Thyroid gland (tissue), 4 donors: ENCODE results near the gene ITGA11. TPM values are rescaled to one million over a fixed set of nuclear protein-coding genes. Genes with fewer than 3 reads are reported as not detected.

ENCODE experiments used
- DNase-seq, 2 donors: peaks; one replicate each; pipeline ENCODE4 v3.0.0-alpha.2; 2019
- H3K27ac ChIP-seq, 3 donors: fragments of 200-600 bp; sonication (generic); 1 replicate in 2 of 3; 2 replicates in 1 of 3; pipeline ENCODE4 v1.5.1; 2016 to 2019; ENCODE audit warnings: mild to moderate bottlenecking in 1 of 3, moderate library complexity in 1 of 3
- H3K27me3 ChIP-seq: fragments of 200-600 bp; sonication (generic); one replicate; pipeline ENCODE4 v1.5.1; 2019
- H3K36me3 ChIP-seq, 2 donors: fragments of 200-600 bp; sonication (generic); one replicate each; pipeline ENCODE4 v1.5.1; 2016 to 2019
- H3K4me1 ChIP-seq, 2 donors: fragments of 200-600 bp; sonication (generic); one replicate each; pipeline ENCODE4 v1.5.1; 2017 to 2019
- H3K4me3 ChIP-seq, 3 donors: fragments of 200-600 bp; sonication (generic); replicated peaks in 1 of 3; 1 replicate in 2 of 3; 2 replicates in 1 of 3; pipeline ENCODE4 v1.5.1; 2016; ENCODE audit warnings: mild to moderate bottlenecking in 1 of 3
- H3K9me3 ChIP-seq: fragments of 200-600 bp; sonication (generic); one replicate; pipeline ENCODE4 v1.5.1; 2017
- POLR2A ChIP-seq, 2 donors: fragments of 450-650 bp; IDR thresholded peaks; one replicate each; pipeline ENCODE4 v1.6.1; 2017; ENCODE audit warnings: antibody characterized with exemption in 2 of 2, mild to moderate bottlenecking in 2 of 2, moderate library complexity in 1 of 2
- WGBS, 2 donors: methylation state at CpG; one replicate each; pipeline ENCODE4 v1.1.5; 2017; 5-methylcytosine and 5-hydroxymethylcytosine counted together
- intact Hi-C: fragments of 100-400 bp; cut with DNase I; formaldehyde crosslinking; loops from one replicate; pipeline ENCODE4 v1.15.1; 2023
- total RNA-seq, 4 donors: library from RNA; depleted of rRNA; stranded (reverse); fragments of >200 nt; gene quantifications; one replicate each; pipeline ENCODE4 v1.2.3, GENCODE V29; 2016
- TF ChIP-seq, protein P1 (sequence below), 6 experiments: fragments of 200-600 bp in 3 of 6; fragments of 450-650 bp in 3 of 6; sonication (generic) in 3 of 6; IDR thresholded peaks; one replicate each; pipeline ENCODE4 v1.5.1; 2016 to 2019; ENCODE audit warnings: antibody characterized with exemption in 6 of 6, mild to moderate bottlenecking in 2 of 6, inconsistent platforms in 1 of 6, moderate library complexity in 1 of 6

The ITGA11 gene
- total RNA-seq, 4 donors from 2014 or later, result 3.0 to 6.1 (median 4.3) TPM

DNA sequence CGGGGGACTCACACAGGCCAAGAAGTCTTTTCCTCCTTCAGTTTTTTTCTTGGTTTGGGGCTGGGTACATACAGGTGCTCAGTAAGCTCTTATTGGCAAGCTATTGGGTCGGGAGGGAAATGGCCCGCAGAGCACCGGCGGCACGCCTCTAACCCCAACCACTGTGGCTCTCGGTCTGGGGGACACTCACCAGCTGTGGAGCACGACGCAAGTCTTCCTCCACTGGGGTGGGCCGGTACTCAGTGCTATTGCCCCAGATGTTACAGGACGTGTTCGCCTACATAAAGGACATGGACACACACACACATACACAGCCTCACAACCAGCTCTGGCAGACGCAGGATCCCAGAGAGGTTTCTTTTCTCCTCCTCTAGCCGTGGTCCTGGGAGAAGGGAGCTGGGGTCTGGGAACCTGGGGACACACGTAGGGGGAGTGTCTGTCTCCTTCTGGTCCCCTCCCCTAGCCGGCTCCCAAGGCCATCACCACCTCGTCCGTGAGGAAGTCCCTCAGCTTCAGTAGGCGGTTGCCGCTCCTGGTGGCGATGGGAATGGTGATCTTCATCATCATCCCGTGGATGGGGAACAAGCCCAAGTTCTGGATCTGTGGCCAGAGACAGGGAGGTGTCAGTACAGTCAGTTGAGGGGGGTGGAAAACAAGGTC is 121.0 kb downstream of the ITGA11 start:
- intact Hi-C loops, result no loop called here
- WGBS, 2 donors, result 89 to 94% methylated on average over 19 to 21 of the region's 22 CpGs
- Histone ChIP-seq H3K4me3 (no peak overlapping the region), H3K27ac (no peak overlapping the region), H3K27me3 (no peaks in the 10 kb centered on the region), H3K4me1 (peaks cover 0 to 10% of the 10 kb centered on the region in 2 donors), H3K9me3 (no peaks in the 10 kb centered on the region), H3K36me3 (no peaks in the 10 kb centered on the region)
- TF ChIP-seq POLR2A (IDR thresholded peaks at IDR 0.05), result no peak
- DNase-seq, result no peak

DNA sequence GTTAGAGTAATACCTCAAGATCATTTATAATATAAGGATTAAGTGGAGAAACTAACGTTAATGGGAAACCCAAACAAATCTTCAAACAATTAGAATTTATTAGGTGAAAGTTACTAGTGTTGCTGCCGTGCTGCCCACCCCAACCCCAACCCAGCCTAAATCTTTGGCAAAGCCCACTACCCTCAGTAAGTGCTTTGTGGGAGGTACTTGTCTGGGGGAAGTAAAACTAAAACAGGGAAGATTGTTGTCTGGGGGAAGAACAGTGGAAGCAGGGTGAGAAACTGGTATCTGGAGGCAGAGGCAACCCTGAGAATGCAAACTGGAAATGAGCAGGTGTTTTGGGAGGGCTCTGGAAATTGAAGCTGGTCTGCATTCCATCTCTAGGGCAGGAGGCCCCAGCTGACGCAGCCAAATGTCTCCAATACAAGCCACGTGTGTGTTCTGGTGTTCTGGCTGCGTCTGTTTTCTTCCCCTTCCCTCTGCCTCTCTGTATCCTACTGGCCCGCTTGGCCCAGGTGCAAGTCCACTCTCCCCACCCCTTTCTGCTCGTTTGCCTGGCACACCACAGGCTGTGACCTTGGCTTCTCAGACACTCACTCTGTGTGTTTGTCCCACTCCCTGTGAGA is 121.7 kb downstream of the ITGA11 start:
- Histone ChIP-seq H3K4me1 (peaks cover 0 to 10% of the 10 kb centered on the region in 2 donors), H3K36me3 (no peaks in the 10 kb centered on the region), H3K4me3 (no peak overlapping the region), H3K27ac (peak overlapping the region in 1 of 3 donors; percentile 71), H3K9me3 (no peaks in the 10 kb centered on the region), H3K27me3 (no peaks in the 10 kb centered on the region)
- TF ChIP-seq POLR2A (IDR thresholded peaks at IDR 0.05), result no peak
- TF ChIP-seq, protein P1, sequence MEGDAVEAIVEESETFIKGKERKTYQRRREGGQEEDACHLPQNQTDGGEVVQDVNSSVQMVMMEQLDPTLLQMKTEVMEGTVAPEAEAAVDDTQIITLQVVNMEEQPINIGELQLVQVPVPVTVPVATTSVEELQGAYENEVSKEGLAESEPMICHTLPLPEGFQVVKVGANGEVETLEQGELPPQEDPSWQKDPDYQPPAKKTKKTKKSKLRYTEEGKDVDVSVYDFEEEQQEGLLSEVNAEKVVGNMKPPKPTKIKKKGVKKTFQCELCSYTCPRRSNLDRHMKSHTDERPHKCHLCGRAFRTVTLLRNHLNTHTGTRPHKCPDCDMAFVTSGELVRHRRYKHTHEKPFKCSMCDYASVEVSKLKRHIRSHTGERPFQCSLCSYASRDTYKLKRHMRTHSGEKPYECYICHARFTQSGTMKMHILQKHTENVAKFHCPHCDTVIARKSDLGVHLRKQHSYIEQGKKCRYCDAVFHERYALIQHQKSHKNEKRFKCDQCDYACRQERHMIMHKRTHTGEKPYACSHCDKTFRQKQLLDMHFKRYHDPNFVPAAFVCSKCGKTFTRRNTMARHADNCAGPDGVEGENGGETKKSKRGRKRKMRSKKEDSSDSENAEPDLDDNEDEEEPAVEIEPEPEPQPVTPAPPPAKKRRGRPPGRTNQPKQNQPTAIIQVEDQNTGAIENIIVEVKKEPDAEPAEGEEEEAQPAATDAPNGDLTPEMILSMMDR (IDR thresholded peaks at IDR 0.05), result no peak
- DNase-seq, result peak in 1 of 2 donors; percentile 33
- WGBS, 2 donors, result 71 to 84% methylated on average over 7 of the region's 7 CpGs
- intact Hi-C loops, result no loop called here

- intact Hi-C loops, result loop anchor here (5.0 kb wide), 2 partner anchors 73 to 243 kb away; no protein-coding TSS in a partner anchor
- Histone ChIP-seq H3K27ac (no peak overlapping the region), H3K27me3 (no peaks in the 10 kb centered on the region), H3K36me3 (no peaks in the 10 kb centered on the region), H3K9me3 (no peaks in the 10 kb centered on the region), H3K4me3 (no peak overlapping the region), H3K4me1 (peaks cover 0 to 10% of the 10 kb centered on the region in 2 donors)
- TF ChIP-seq, protein P1 (IDR thresholded peaks at IDR 0.05), result no peak
- TF ChIP-seq POLR2A (IDR thresholded peaks at IDR 0.05), result no peak
- no peak for DNase-seq
- 67 to 70% methylated on average over 3 of the region's 3 CpGs for WGBS, 2 donors
Observed at GRCh38 chr15:68309024-68309423, 122.9 kb downstream of the ITGA11 start.

DNA sequence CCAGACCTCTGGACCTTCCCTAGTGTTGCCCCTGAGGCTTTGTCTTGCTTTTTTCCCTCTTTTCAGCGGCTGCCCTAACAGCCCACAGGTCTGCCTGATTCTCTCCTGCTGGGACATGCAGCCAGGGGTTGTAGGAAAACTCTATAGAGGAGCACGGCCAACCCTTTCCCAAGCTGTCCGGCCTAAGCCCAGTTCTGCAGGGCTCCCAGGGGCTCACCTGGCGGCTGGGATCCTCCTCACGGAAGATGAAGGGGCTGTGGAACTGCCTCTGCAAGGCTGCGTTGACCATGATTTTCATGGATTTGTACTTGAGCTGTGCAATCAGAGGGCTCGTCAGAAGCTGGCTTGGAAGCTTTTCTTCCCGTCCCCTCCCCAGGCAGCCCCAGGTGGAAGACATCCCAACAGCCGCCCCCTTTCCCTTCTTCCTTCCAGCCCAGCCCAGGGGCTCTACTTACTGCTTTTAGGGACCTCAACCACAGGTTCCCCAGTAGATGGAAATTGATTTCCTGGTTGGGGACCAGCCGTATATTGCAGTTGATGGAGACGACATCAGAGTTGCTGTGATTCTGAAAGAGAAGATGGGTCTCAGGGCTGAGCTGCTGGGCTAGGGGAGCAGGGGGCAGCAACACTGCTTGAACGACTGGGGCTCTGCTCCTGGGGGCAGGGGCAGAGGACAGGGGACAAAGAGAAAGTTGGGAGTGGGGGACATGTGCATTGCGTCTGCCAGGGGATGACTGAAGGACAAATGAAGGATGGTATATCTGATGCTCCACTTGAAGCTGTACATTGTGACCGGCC is 124.6 kb downstream of the ITGA11 start:
- Histone ChIP-seq H3K9me3 (no peaks in the 10 kb centered on the region), H3K4me3 (no peak overlapping the region), H3K27ac (no peak overlapping the region), H3K36me3 (no peaks in the 10 kb centered on the region), H3K27me3 (no peaks in the 10 kb centered on the region), H3K4me1 (peaks cover 0 to 10% of the 10 kb centered on the region in 2 donors)
- no peak for TF ChIP-seq POLR2A (IDR thresholded peaks at IDR 0.05)
- TF ChIP-seq, protein P1 (IDR thresholded peaks at IDR 0.05), result no peak
- DNase-seq, result no peak
- 80 to 85% methylated on average over 13 to 14 of the region's 14 CpGs for WGBS, 2 donors
- intact Hi-C loops, result loop anchor here (5.0 kb wide), 2 partner anchors 75 to 245 kb away; no protein-coding TSS in a partner anchor

DNA sequence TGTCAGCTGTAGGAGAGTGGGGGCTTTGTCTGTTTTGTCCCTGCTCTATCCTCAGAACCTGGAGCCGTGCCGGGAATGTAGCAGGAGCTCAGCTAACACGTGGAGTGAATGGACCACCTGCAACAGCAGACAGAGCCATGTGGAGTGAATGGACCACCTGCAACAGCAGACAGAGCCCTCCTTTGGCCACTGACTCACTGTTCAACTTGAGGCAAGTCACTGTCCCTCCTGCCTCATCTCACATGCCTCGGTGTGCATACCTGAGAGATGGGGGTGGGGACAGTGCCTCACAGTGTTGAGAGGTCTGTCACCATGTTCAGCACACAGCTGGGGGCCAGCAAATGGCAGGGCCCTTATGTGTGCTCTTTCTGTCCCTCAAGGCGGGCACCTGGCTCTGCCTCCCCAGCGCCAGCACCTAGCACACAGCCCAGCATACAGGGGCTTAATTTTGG is 126.5 kb downstream of the ITGA11 start:
- Histone ChIP-seq H3K4me1 (peaks cover 0 to 10% of the 10 kb centered on the region in 2 donors), H3K27me3 (no peaks in the 10 kb centered on the region), H3K4me3 (no peak overlapping the region), H3K27ac (no peak overlapping the region), H3K9me3 (no peaks in the 10 kb centered on the region), H3K36me3 (no peaks in the 10 kb centered on the region)
- 74 to 84% methylated on average over 5 to 6 of the region's 6 CpGs for WGBS, 2 donors
- DNase-seq, result no peak
- intact Hi-C loops, result loop anchor here (5.0 kb wide), 2 partner anchors 77 to 247 kb away; no protein-coding TSS in a partner anchor
- TF ChIP-seq, protein P1 (IDR thresholded peaks at IDR 0.05), result no peak
- no peak for TF ChIP-seq POLR2A (IDR thresholded peaks at IDR 0.05)
